IMR-90 (cell line): ENCODE data around the gene ADAMTS3. TPM values are rescaled to one million over a fixed set of nuclear protein-coding genes. Genes with fewer than 3 reads are reported as not detected.

Source experiments
- ATAC-seq: fragments of 200-7000 bp; cut with Tn5 transposase; 2 replicates; pipeline ENCODE4 v1.9.1; 2020; ENCODE audit warnings: low read depth, mild to moderate bottlenecking, moderate library complexity
- BruUV-seq: library from RNA; stranded (reverse); fragments of 400-500 nt; replicated peaks from 2 replicates; lab custom pipeline; 2021; lab: Mats Ljungman, UMichigan
- CTCF ChIA-PET: fragments of 300-600 bp; formaldehyde crosslinking; extraction: SDS; loops from one replicate; lab custom pipeline; 2021; ENCODE audit warnings: antibody characterized with exemption; lab: Yijun Ruan, JAX
- POLR2A ChIA-PET: fragments of 300-600 bp; sonication (Branson Sonifier 250); formaldehyde crosslinking; loops from one replicate; lab custom pipeline; 2022; ENCODE audit warnings: antibody characterized with exemption; ENCODE audit not compliant: unreplicated experiment; lab: Charles Lee
- DNase-seq: peaks from one replicate; pipeline ENCODE4 v3.0.0; 2013
- H2AFZ ChIP-seq: replicated peaks from 2 replicates; pipeline ENCODE3; 2013; ENCODE audit warnings: low read length, mild to moderate bottlenecking; ENCODE audit not compliant: poor library complexity
- H2AK5ac ChIP-seq: 2 replicates; pipeline ENCODE4 v1.6.1; 2013; ENCODE audit warnings: low read depth, low read length, inconsistent platforms
- H2AK9ac ChIP-seq: replicated peaks from 2 replicates; pipeline ENCODE3; 2013; ENCODE audit warnings: mild to moderate bottlenecking, low read depth, low read length, moderate library complexity; ENCODE audit not compliant: poor library complexity
- H2BK120ac ChIP-seq: 2 replicates; pipeline ENCODE4 v1.6.1; 2013; ENCODE audit warnings: low read depth, low read length, inconsistent platforms
- H2BK15ac ChIP-seq: 3 replicates; pipeline ENCODE4 v1.6.1; 2013; ENCODE audit warnings: low read depth, low read length, inconsistent platforms
- H2BK20ac ChIP-seq: 2 replicates; pipeline ENCODE4 v1.6.1; 2013; ENCODE audit warnings: low read depth, mild to moderate bottlenecking, inconsistent platforms, low read length, moderate library complexity
- H2BK5ac ChIP-seq: 2 replicates; pipeline ENCODE4 v1.6.1; 2013; ENCODE audit warnings: mild to moderate bottlenecking, low read depth, low read length, inconsistent platforms; ENCODE audit not compliant: poor library complexity, severe bottlenecking
- H3K14ac ChIP-seq: replicated peaks from 2 replicates; pipeline ENCODE4 v1.6.1; 2013; ENCODE audit warnings: low read depth, low read length, inconsistent platforms
- H3K18ac ChIP-seq: 2 replicates; pipeline ENCODE4 v1.6.1; 2013; ENCODE audit warnings: low read depth, low read length, control low read depth
- H3K23ac ChIP-seq: 2 replicates; pipeline ENCODE4 v1.6.1; 2013; ENCODE audit warnings: low read depth, low read length, inconsistent platforms
- H3K27ac ChIP-seq: 2 replicates; pipeline ENCODE4 v1.5.1; 2013; ENCODE audit warnings: mild to moderate bottlenecking, control low read depth, low read length; ENCODE audit not compliant: insufficient read depth
- H3K27me3 ChIP-seq: 2 replicates; pipeline ENCODE4 v1.6.1; 2013; ENCODE audit warnings: low read length; ENCODE audit not compliant: control insufficient read depth, insufficient read depth
- H3K36me3 ChIP-seq: 2 replicates; pipeline ENCODE4 v1.6.1; 2013; ENCODE audit warnings: low read length, mixed read lengths; ENCODE audit not compliant: control insufficient read depth, insufficient read depth
- H3K4ac ChIP-seq: 2 replicates; pipeline ENCODE4 v1.6.1; 2013; ENCODE audit warnings: low read depth, low read length, inconsistent platforms
- H3K4me1 ChIP-seq: 2 replicates; pipeline ENCODE4 v1.6.1; 2013; ENCODE audit warnings: low read length, mixed read lengths; ENCODE audit not compliant: control insufficient read depth, insufficient read depth
- H3K4me2 ChIP-seq: 2 replicates; pipeline ENCODE4 v1.6.1; 2013; ENCODE audit warnings: low read depth, mild to moderate bottlenecking, control low read depth, low read length, moderate library complexity
- H3K4me3 ChIP-seq: 2 replicates; pipeline ENCODE4 v1.5.1; 2013; ENCODE audit warnings: low read depth, mild to moderate bottlenecking, control low read depth, low read length, moderate library complexity; ENCODE audit not compliant: insufficient read depth
- H3K56ac ChIP-seq: 2 replicates; pipeline ENCODE4 v1.6.1; 2013; ENCODE audit warnings: low read length, inconsistent platforms; ENCODE audit not compliant: insufficient read depth; ENCODE audit errors: extremely low read depth
- H3K79me1 ChIP-seq, 2 experiments: 2 replicates each; pipeline ENCODE4 v1.6.1; 2013; ENCODE audit warnings: low read length in 2 of 2, inconsistent platforms in 1 of 2, low read depth in 1 of 2
- H3K9ac ChIP-seq: 2 replicates; pipeline ENCODE4 v1.6.1; 2013; ENCODE audit warnings: low read depth, low read length, control low read depth
- H3K9me1 ChIP-seq: 2 replicates; pipeline ENCODE4 v1.6.1; 2013; ENCODE audit warnings: low read length, inconsistent platforms; ENCODE audit not compliant: insufficient read depth
- H3K9me3 ChIP-seq: 2 replicates; pipeline ENCODE4 v1.6.1; 2013; ENCODE audit warnings: low read length; ENCODE audit not compliant: control insufficient read depth, insufficient read depth
- H4K20me1 ChIP-seq: 2 replicates; pipeline ENCODE4 v1.6.1; 2013; ENCODE audit warnings: low read length, inconsistent platforms; ENCODE audit not compliant: insufficient read depth
- H4K5ac ChIP-seq: 2 replicates; pipeline ENCODE4 v1.6.1; 2013; ENCODE audit warnings: mild to moderate bottlenecking, low read depth, low read length, control low read depth
- H4K8ac ChIP-seq, 2 experiments: 2 replicates each; pipeline ENCODE4 v1.6.1; 2013; ENCODE audit warnings: low read depth in 2 of 2, low read length in 2 of 2, control low read depth in 1 of 2, inconsistent platforms in 1 of 2
- H4K91ac ChIP-seq: 2 replicates; pipeline ENCODE4 v1.6.1; 2013; ENCODE audit warnings: low read depth, low read length, inconsistent platforms; ENCODE audit not compliant: insufficient read depth
- BHLHE40 ChIP-seq: fragments of 150-350 bp; IDR thresholded peaks from 2 replicates; pipeline ENCODE4 v1.6.1; 2016; ENCODE audit warnings: mild to moderate bottlenecking, low read depth, low read length
- CHD1 ChIP-seq: IDR thresholded peaks from 2 replicates; pipeline ENCODE4 v1.6.1; 2012; ENCODE audit warnings: low read depth, low read length, improper control_type of control experiment
- FOS ChIP-seq: fragments of 150-350 bp; IDR thresholded peaks from 2 replicates; pipeline ENCODE4 v1.6.1; 2016; ENCODE audit warnings: low read depth, low read length
- MAFK ChIP-seq: IDR thresholded peaks from 2 replicates; pipeline ENCODE4 v1.6.1; 2012; ENCODE audit warnings: low read depth, low read length, improper control_type of control experiment
- MAZ ChIP-seq: IDR thresholded peaks from 2 replicates; pipeline ENCODE4 v1.6.1; 2012; ENCODE audit warnings: low read depth, mild to moderate bottlenecking, low read length, improper control_type of control experiment, moderate library complexity, borderline replicate concordance
- NFE2L2 ChIP-seq: fragments of 150-350 bp; IDR thresholded peaks from 2 replicates; pipeline ENCODE4 v1.6.1; 2016; ENCODE audit warnings: low read depth, mild to moderate bottlenecking, low read length
- POLR2A ChIP-seq: IDR thresholded peaks from 2 replicates; pipeline ENCODE4 v1.6.1; 2012; ENCODE audit warnings: mild to moderate bottlenecking, low read depth, low read length
- RAD21 ChIP-seq: IDR thresholded peaks from 2 replicates; pipeline ENCODE4 v1.6.1; 2012; ENCODE audit warnings: low read length, improper control_type of control experiment
- RFX5 ChIP-seq: IDR thresholded peaks from 2 replicates; pipeline ENCODE4 v1.8.0; 2012; ENCODE audit warnings: low read depth, mild to moderate bottlenecking, low read length, moderate library complexity
- SMC3 ChIP-seq: fragments of 150-350 bp; IDR thresholded peaks from 2 replicates; pipeline ENCODE4 v1.6.1; 2016; ENCODE audit warnings: low read depth, mild to moderate bottlenecking, antibody characterized with exemption, low read length, moderate library complexity
- WGBS, 2 experiments: methylation state at CpG; one replicate each; pipeline versions ENCODE4 v1.1.5 to v1.1.7; 2013; ENCODE audit warnings: missing lambda C conversion rate in 2 of 2; ENCODE audit not compliant: insufficient read length in 1 of 2; ENCODE audit errors: extremely low coverage in 2 of 2; 5-methylcytosine and 5-hydroxymethylcytosine counted together
- dilution Hi-C: fragments of 300-500 bp; cut with HindIII; formaldehyde crosslinking; loops from one replicate; pipeline ENCODE4 v1.14.3; 2018; ENCODE audit warnings: low sequenced_read_pairs; ENCODE audit not compliant: unreplicated experiment
- in situ Hi-C: fragments of 300-500 bp; cut with MboI; formaldehyde crosslinking; loops from 3 replicates; pipeline ENCODE4 v1.14.3; 2019; ENCODE audit warnings: low sequenced_read_pairs, inconsistent platforms, mixed read lengths
- intact Hi-C: fragments of 100-400 bp; cut with micrococcal nuclease; formaldehyde crosslinking; loops from 2 replicates; pipeline ENCODE4 v1.10.0; 2022
- polyA plus RNA-seq, 3 experiments: library from polyadenylated mRNA; depleted of rRNA; stranded (reverse); fragments of >200 nt; gene quantifications; 2 replicates each; pipeline ENCODE4 v1.2.3, GENCODE V29; 2012; ENCODE audit warnings: low replicate concordance in 1 of 3
- total RNA-seq: library from RNA; depleted of rRNA; stranded (reverse); fragments of >200 nt; gene quantifications from 2 replicates; pipeline ENCODE4 v1.2.3, GENCODE V29; 2012
- TF ChIP-seq, protein P1 (sequence below): fragments of 150-350 bp; IDR thresholded peaks from 2 replicates; pipeline ENCODE4 v1.6.1; 2017; ENCODE audit warnings: mild to moderate bottlenecking, antibody characterized with exemption, low read length, low read depth

The ADAMTS3 gene
- total and polyA plus RNA-seq, 2 of the 4 experiments (the other 2 are of a cell fraction), result 0.68 to 2.9 TPM

DNA sequence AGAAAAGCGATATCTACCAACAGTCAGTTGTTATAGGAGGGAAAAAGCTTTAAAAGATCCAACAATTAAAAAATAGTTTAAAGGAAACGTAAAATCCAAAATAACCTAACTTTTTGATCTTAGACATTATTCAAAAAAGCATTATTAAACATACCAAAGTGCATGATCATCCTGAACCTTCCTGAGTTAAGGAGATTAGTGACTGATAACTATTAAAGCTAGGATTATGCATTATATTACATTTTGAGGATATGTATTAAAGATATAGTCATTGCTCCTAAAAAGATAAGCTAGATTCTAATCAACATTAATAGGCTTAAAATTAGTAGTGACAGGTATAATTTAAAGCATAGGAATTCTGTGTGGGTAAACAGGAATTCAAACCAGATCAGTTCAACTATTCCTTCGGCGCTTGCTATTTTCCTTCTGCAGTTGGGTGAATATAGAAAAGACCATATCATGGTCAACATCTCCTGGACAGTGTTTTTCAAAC, 139.6 kb downstream of the ADAMTS3 start:
- Histone ChIP-seq H3K36me3 (no peaks in the 10 kb centered on the region), H3K27me3 (no peaks in the 10 kb centered on the region), H3K79me1 (no peaks in the 10 kb centered on the region), H2AK9ac (no peak overlapping the region), H3K4me2 (no peak overlapping the region), H3K56ac (no peak overlapping the region), H3K4me1 (no peaks in the 10 kb centered on the region), H3K4me3 (no peak overlapping the region), H3K23ac (no peak overlapping the region), H4K8ac (no peak overlapping the region), H2BK5ac (no peak overlapping the region), H2AK5ac (no peak overlapping the region), H3K9me3 (no peaks in the 10 kb centered on the region), H3K9me1 (no peaks in the 10 kb centered on the region), H3K4ac (no peak overlapping the region), H4K20me1 (no peaks in the 10 kb centered on the region), H3K9ac (no peak overlapping the region), H4K91ac (no peak overlapping the region), H2BK20ac (no peak overlapping the region), H2AFZ (no peak overlapping the region), H2BK15ac (no peak overlapping the region), H4K5ac (no peak overlapping the region), H2BK120ac (no peak overlapping the region), H3K27ac (no peak overlapping the region), H3K14ac (no peak overlapping the region), H3K18ac (no peak overlapping the region)
- ATAC-seq, result no peak
- WGBS, 2 experiments, result no CpG with 5 or more reads among the region's 4 CpGs
- in situ Hi-C loops, result no loop called here
- dilution Hi-C loops, result no loop called here
- no TSS peak for BruUV-seq
- no peak for DNase-seq
- no peak for TF ChIP-seq CHD1
- no peak for TF ChIP-seq SMC3
- TF ChIP-seq, protein P1, sequence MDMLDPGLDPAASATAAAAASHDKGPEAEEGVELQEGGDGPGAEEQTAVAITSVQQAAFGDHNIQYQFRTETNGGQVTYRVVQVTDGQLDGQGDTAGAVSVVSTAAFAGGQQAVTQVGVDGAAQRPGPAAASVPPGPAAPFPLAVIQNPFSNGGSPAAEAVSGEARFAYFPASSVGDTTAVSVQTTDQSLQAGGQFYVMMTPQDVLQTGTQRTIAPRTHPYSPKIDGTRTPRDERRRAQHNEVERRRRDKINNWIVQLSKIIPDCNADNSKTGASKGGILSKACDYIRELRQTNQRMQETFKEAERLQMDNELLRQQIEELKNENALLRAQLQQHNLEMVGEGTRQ, result no peak
- TF ChIP-seq MAFK, result no peak
- TF ChIP-seq FOS, result no peak
- no peak for TF ChIP-seq RAD21
- TF ChIP-seq MAZ, result no peak
- TF ChIP-seq POLR2A, result no peak
- no peak for TF ChIP-seq NFE2L2
- TF ChIP-seq RFX5, result no peak
- TF ChIP-seq BHLHE40, result no peak
- intact Hi-C loops, result no loop called here
- CTCF ChIA-PET, result no interaction called here
- POLR2A ChIA-PET, result no interaction called here
